ENCODE data around the gene EIF4E3. TPM values are rescaled to one million over a fixed set of nuclear protein-coding genes. Genes with fewer than 3 reads are reported as not detected.

The EIF4E3 gene
- polyA plus RNA-seq, 1 of the 3 experiments (the other 2 are of a cell fraction) = 0.67 TPM

DNA sequence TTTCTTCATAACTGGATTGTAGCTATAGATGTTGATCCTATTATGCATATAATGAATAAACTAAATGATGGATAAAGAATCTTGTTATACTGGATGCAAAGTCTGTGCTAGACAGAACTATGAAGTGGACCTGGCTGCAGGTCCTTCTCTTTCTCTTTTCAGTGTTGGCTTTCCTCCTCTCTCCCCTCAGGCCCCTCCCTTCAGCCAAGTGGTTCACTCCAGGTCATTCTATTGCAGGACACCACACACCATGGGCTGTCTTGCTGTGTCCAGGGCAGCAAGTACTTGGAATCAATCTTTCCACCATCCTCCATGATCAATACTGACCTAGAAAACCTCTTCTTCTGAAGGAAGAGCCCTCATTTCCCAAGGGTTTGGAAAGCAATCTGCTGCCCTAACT is 20.3 kb downstream of the EIF4E3 start:
- POLR2A ChIA-PET = no interaction called here

DNA sequence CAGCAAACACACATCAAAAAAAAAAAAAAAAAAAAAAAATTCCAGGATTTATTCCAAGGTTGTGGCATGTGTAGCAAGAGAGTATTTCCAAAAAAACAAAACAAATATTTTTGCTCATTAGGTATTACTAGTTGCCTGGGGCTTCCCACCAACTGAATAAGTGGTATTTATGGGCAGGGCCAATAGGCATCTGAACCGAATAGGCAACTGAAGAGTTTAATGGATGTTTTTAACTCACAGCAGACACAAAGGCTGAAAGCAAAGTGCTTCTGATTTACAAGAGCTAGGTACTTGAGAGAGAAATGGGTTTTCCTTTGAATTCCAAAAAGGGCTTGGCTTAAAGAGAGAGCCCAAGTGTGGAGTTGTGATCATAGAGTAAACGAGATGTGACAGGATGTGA is 21.4 kb downstream of the EIF4E3 start:
- no peaks in the 10 kb centered on the region for H3F3A ChIP-seq (replicated peaks; ENCODE audit: insufficient read depth)

More for the DNA sequence above, 20.3 kb downstream of the EIF4E3 start:
- TF ChIP-seq POLR2AphosphoS5 (IDR thresholded peaks at IDR 0.05; ENCODE audit: low read depth, low read length) (no peak), ZBTB33 (IDR thresholded peaks at IDR 0.05; ENCODE audit: borderline replicate concordance, low read depth) (no peak), GATA2 (CRISPR knock-in tag; IDR thresholded peaks at IDR 0.05) (no peak), TCF12 (IDR thresholded peaks at IDR 0.05) (no peak), CHD2 (IDR thresholded peaks at IDR 0.05; ENCODE audit: low read length, partially characterized antibody) (no peak), FOXJ3 (CRISPR knock-in tag; IDR thresholded peaks at IDR 0.05) (no peak), SMC3 (IDR thresholded peaks at IDR 0.05; ENCODE audit: low read depth, low read length) (no peak), USF1 (IDR thresholded peaks at IDR 0.05; ENCODE audit: borderline replicate concordance, low read depth) (no peak), RFX5 (IDR thresholded peaks at IDR 0.05; ENCODE audit: low read length) (no peak)
- TF ChIP-seq, protein P1, sequence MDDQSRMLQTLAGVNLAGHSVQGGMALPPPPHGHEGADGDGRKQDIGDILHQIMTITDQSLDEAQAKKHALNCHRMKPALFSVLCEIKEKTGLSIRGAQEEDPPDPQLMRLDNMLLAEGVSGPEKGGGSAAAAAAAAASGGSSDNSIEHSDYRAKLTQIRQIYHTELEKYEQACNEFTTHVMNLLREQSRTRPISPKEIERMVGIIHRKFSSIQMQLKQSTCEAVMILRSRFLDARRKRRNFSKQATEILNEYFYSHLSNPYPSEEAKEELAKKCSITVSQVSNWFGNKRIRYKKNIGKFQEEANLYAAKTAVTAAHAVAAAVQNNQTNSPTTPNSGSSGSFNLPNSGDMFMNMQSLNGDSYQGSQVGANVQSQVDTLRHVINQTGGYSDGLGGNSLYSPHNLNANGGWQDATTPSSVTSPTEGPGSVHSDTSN (IDR thresholded peaks at IDR 0.05) = no peak
- Histone ChIP-seq H3K36me3 (replicated peaks in 1 of 2; ENCODE audit: control insufficient read depth in 1 of 2, insufficient read depth in 2 of 2, low read length in 1 of 2) (no peaks in the 10 kb centered on the region), H2AFZ (ENCODE audit: low read depth) (no peak overlapping the region), H3F3A (replicated peaks; ENCODE audit: insufficient read depth) (no peaks in the 10 kb centered on the region), H3K27ac (ENCODE audit: low read depth in 2 of 2, low read length in 1 of 2) (no peak overlapping the region), H3K27me3 (ENCODE audit: insufficient read depth) (no peaks in the 10 kb centered on the region), H3K9me3 (no peaks in the 10 kb centered on the region), H3K79me2 (ENCODE audit: insufficient read depth) (no peaks in the 10 kb centered on the region), H3K4me2 (no peak overlapping the region), H3K9me2 (no peaks in the 10 kb centered on the region), H3K4me1 (ENCODE audit: control insufficient read depth in 1 of 2, insufficient read depth in 2 of 2, low read depth in 1 of 2, low read length in 1 of 2) (no peaks in the 10 kb centered on the region), H3K4me3 (ENCODE audit: low read depth in 2 of 2, low read length in 1 of 2) (no peak overlapping the region), H4K20me1 (ENCODE audit: insufficient read depth) (no peaks in the 10 kb centered on the region), H3K9ac (no peak overlapping the region)
- CTCF ChIA-PET = interaction anchor here (0.6 to 1.0 kb wide), 2 partner anchors 153 to 154 kb away, joined by 4 read pairs; no protein-coding TSS in a partner anchor
- DNase-seq = no peak

More for the DNA sequence above, 21.4 kb downstream of the EIF4E3 start:
- no peak for TF ChIP-seq CHD2 (IDR thresholded peaks at IDR 0.05; ENCODE audit: low read length, partially characterized antibody)
- no peak for TF ChIP-seq NRF1 (IDR thresholded peaks at IDR 0.05; ENCODE audit: low read depth, low read length)
- TF ChIP-seq, protein P1 (IDR thresholded peaks at IDR 0.05) = no peak
- TF ChIP-seq, protein P2, sequence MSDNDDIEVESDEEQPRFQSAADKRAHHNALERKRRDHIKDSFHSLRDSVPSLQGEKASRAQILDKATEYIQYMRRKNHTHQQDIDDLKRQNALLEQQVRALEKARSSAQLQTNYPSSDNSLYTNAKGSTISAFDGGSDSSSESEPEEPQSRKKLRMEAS (IDR thresholded peaks at IDR 0.05; ENCODE audit: low read depth) = no peak
- no peak for TF ChIP-seq JUND (IDR thresholded peaks at IDR 0.05)
- TF ChIP-seq EP300 (IDR thresholded peaks at IDR 0.05; ENCODE audit: borderline replicate concordance in 1 of 2, low read depth in 1 of 2, low read length in 1 of 2) = no peak
- no peak for TF ChIP-seq USF1 (IDR thresholded peaks at IDR 0.05; ENCODE audit: borderline replicate concordance, low read depth)
- no peak for TF ChIP-seq RFX5 (IDR thresholded peaks at IDR 0.05; ENCODE audit: low read length)
- TF ChIP-seq FOSL2 (IDR thresholded peaks at IDR 0.05; ENCODE audit: borderline replicate concordance, low read depth) = no peak
- TF ChIP-seq SIN3A (IDR thresholded peaks at IDR 0.05; ENCODE audit: borderline replicate concordance, low read depth, low read length) = no peak
- H3K4me1 ChIP-seq (ENCODE audit: control insufficient read depth in 1 of 2, insufficient read depth in 2 of 2, low read depth in 1 of 2, low read length in 1 of 2) = no peaks in the 10 kb centered on the region
- POLR2A ChIA-PET = interaction anchor here (0.6 kb wide), 1 partner anchor 15 kb away, joined by 3 read pairs; no protein-coding TSS in a partner anchor
- H3K4me2 ChIP-seq = no peak overlapping the region
- H2AFZ ChIP-seq (ENCODE audit: low read depth) = no peak overlapping the region
- H3K9me2 ChIP-seq = no peaks in the 10 kb centered on the region
- no peak overlapping the region for H3K27ac ChIP-seq (ENCODE audit: low read depth in 2 of 2, low read length in 1 of 2)
- DNase-seq = no peak
- CTCF ChIA-PET = interaction anchor here (0.8 to 1.0 kb wide), 2 partner anchors 26 to 155 kb away, joined by 3 to 4 read pairs; no protein-coding TSS in a partner anchor
- no peaks in the 10 kb centered on the region for H3K36me3 ChIP-seq (replicated peaks in 1 of 2; ENCODE audit: control insufficient read depth in 1 of 2, insufficient read depth in 2 of 2, low read length in 1 of 2)
- H3K4me3 ChIP-seq (ENCODE audit: low read depth in 2 of 2, low read length in 1 of 2) = no peak overlapping the region
- no peak overlapping the region for H3K9ac ChIP-seq
- 85% methylated on average over 2 of the region's 2 CpGs for WGBS (ENCODE audit: low lambda C conversion rate)
- no peaks in the 10 kb centered on the region for H4K20me1 ChIP-seq (ENCODE audit: insufficient read depth)
- no peaks in the 10 kb centered on the region for H3K9me3 ChIP-seq
- H3K79me2 ChIP-seq (ENCODE audit: insufficient read depth) = no peaks in the 10 kb centered on the region
- no peaks in the 10 kb centered on the region for H3K27me3 ChIP-seq (ENCODE audit: insufficient read depth)

Data from SK-N-SH (cell line).